Astrocyte (in vitro differentiated cells and primary cell): ENCODE results near the gene CCDC51. TPM values are rescaled to one million over a fixed set of nuclear protein-coding genes. Genes with fewer than 3 reads are reported as not detected.

Source experiments
- DNase-seq: peaks from one replicate; pipeline ENCODE4 v3.0.0-alpha.2; 2010; ENCODE audit warnings: low read depth
- FAIRE-seq: peaks from 2 replicates; lab custom pipeline; 2011; peaks lifted over from hg19 to GRCh38; lab: Jason Lieb, UNC
- H2AFZ ChIP-seq: 2 replicates; pipeline ENCODE4 v1.6.0; 2012; ENCODE audit warnings: low read depth, low read length, inconsistent platforms
- H3K27ac ChIP-seq: 2 replicates; pipeline ENCODE4 v1.5.1; 2011; ENCODE audit warnings: low read depth, low read length, inconsistent platforms
- H3K27me3 ChIP-seq: 2 replicates; pipeline ENCODE4 v1.6.0; 2011; ENCODE audit warnings: low read length, inconsistent platforms; ENCODE audit not compliant: insufficient read depth
- H3K36me3 ChIP-seq: 2 replicates; pipeline ENCODE4 v1.5.1; 2011; ENCODE audit warnings: low read length, inconsistent platforms; ENCODE audit not compliant: insufficient read depth
- H3K4me1 ChIP-seq: 2 replicates; pipeline ENCODE4 v1.5.1; 2011; ENCODE audit warnings: low read length, inconsistent platforms; ENCODE audit not compliant: insufficient read depth
- H3K4me2 ChIP-seq: 2 replicates; pipeline ENCODE4 v1.6.0; 2012; ENCODE audit warnings: low read length, inconsistent platforms
- H3K4me3 ChIP-seq: 2 replicates; pipeline ENCODE4 v1.5.1; 2011; ENCODE audit warnings: low read depth, mild to moderate bottlenecking, low read length, inconsistent platforms; ENCODE audit not compliant: insufficient read depth
- H3K79me2 ChIP-seq: 2 replicates; pipeline ENCODE4 v1.6.0; 2012; ENCODE audit warnings: mild to moderate bottlenecking, low read length, inconsistent platforms; ENCODE audit not compliant: insufficient read depth
- H3K9ac ChIP-seq: 2 replicates; pipeline ENCODE4 v1.6.0; 2012; ENCODE audit warnings: mild to moderate bottlenecking, low read length, inconsistent platforms
- H3K9me3 ChIP-seq: 2 replicates; pipeline ENCODE4 v1.5.1; 2012; ENCODE audit warnings: low read depth, mild to moderate bottlenecking, low read length, inconsistent platforms; ENCODE audit not compliant: insufficient read depth
- H4K20me1 ChIP-seq: 2 replicates; pipeline ENCODE4 v1.6.0; 2012; ENCODE audit warnings: low read length, inconsistent platforms; ENCODE audit not compliant: insufficient read depth
- H3K27ac Mint-ChIP-seq: one replicate; pipeline ENCODE4 v1.8.0; 2021; ENCODE audit warnings: mild to moderate bottlenecking, mixed read lengths; ENCODE audit not compliant: unreplicated experiment
- H3K27me3 Mint-ChIP-seq: one replicate; pipeline ENCODE4 v1.8.0; 2021; ENCODE audit warnings: low read depth, mixed read lengths; ENCODE audit not compliant: unreplicated experiment
- H3K36me3 Mint-ChIP-seq: one replicate; pipeline ENCODE4 v1.8.0; 2021; ENCODE audit warnings: low read depth, mixed read lengths; ENCODE audit not compliant: unreplicated experiment
- H3K4me1 Mint-ChIP-seq: one replicate; pipeline ENCODE4 v1.8.0; 2021; ENCODE audit warnings: low read depth, mixed read lengths; ENCODE audit not compliant: unreplicated experiment
- H3K4me3 Mint-ChIP-seq: one replicate; pipeline ENCODE4 v1.8.0; 2021; ENCODE audit warnings: mild to moderate bottlenecking, moderate library complexity, mixed read lengths; ENCODE audit not compliant: unreplicated experiment
- H3K9me3 Mint-ChIP-seq: one replicate; pipeline ENCODE4 v1.8.0; 2021; ENCODE audit warnings: mild to moderate bottlenecking, mixed read lengths; ENCODE audit not compliant: unreplicated experiment
- EZH2 ChIP-seq: IDR thresholded peaks from 2 replicates; pipeline ENCODE4 v1.6.1; 2012; ENCODE audit warnings: mild to moderate bottlenecking, low read length, inconsistent platforms; ENCODE audit not compliant: insufficient read depth
- total RNA-seq: library from RNA; stranded (reverse); gene quantifications from 2 replicates; pipeline ENCODE4 v1.2.1, GENCODE V29; 2021
- TF ChIP-seq, protein P1 (sequence below): IDR thresholded peaks from 2 replicates; pipeline ENCODE4 v1.5.1; 2011; ENCODE audit warnings: low read depth, mild to moderate bottlenecking, inconsistent platforms, low read length, moderate library complexity; ENCODE audit not compliant: insufficient read depth

The CCDC51 gene
- total RNA-seq, 1 donor from 2014 or later = 16.5 TPM

DNA sequence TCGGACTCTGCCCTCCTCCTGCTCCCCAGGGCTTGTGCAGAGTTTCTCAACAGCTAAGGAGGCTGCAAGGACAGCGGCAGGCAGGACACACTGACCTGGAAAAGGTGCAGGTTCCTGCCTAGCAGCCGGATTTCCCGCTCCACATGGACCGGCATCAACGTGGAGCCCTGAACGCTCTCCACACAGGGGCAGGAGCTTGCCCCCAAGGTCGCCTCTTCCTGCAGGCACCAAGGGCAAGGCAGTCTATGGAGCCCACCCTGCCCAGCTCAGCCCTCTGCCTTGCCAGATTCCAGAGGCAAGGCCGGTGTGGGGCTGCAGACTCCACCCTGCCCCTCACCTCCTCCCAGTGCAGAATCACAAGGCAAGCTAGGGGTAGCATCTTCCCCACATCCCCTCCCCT is 20.8 kb downstream of the CCDC51 start:
- H3K9me3 Mint-ChIP-seq = no peaks in the 10 kb centered on the region
- DNase-seq (no peak), FAIRE-seq (no peak)
- Histone ChIP-seq H3K27ac (no peak overlapping the region), H3K4me1 (no peaks in the 10 kb centered on the region), H3K79me2 (peaks cover 7% of the 10 kb centered on the region), H3K4me3 (no peak overlapping the region), H3K9ac (no peak overlapping the region), H3K27me3 (no peaks in the 10 kb centered on the region), H3K36me3 (no peaks in the 10 kb centered on the region), H3K4me2 (no peak overlapping the region), H4K20me1 (peaks cover 55% of the 10 kb centered on the region), H2AFZ (no peak overlapping the region), H3K9me3 (no peaks in the 10 kb centered on the region)
- TF ChIP-seq, protein P1, sequence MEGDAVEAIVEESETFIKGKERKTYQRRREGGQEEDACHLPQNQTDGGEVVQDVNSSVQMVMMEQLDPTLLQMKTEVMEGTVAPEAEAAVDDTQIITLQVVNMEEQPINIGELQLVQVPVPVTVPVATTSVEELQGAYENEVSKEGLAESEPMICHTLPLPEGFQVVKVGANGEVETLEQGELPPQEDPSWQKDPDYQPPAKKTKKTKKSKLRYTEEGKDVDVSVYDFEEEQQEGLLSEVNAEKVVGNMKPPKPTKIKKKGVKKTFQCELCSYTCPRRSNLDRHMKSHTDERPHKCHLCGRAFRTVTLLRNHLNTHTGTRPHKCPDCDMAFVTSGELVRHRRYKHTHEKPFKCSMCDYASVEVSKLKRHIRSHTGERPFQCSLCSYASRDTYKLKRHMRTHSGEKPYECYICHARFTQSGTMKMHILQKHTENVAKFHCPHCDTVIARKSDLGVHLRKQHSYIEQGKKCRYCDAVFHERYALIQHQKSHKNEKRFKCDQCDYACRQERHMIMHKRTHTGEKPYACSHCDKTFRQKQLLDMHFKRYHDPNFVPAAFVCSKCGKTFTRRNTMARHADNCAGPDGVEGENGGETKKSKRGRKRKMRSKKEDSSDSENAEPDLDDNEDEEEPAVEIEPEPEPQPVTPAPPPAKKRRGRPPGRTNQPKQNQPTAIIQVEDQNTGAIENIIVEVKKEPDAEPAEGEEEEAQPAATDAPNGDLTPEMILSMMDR = no peak
- no peak for TF ChIP-seq EZH2
- H3K36me3 Mint-ChIP-seq = peaks cover 16% of the 10 kb centered on the region
- H3K4me1 Mint-ChIP-seq = peaks cover 2% of the 10 kb centered on the region
- H3K27me3 Mint-ChIP-seq = no peaks in the 10 kb centered on the region
- no peak overlapping the region for H3K4me3 Mint-ChIP-seq
- no peak overlapping the region for H3K27ac Mint-ChIP-seq

GRCh38 chr3:48418651-48419050 is 21.3 kb downstream of the CCDC51 start:
- Mint-ChIP-seq H3K9me3 (no peaks in the 10 kb centered on the region), H3K27me3 (no peaks in the 10 kb centered on the region), H3K36me3 (peaks cover 20% of the 10 kb centered on the region), H3K27ac (no peak overlapping the region), H3K4me1 (peaks cover 2% of the 10 kb centered on the region), H3K4me3 (no peak overlapping the region)
- H3K27me3 ChIP-seq = no peaks in the 10 kb centered on the region
- H3K4me3 ChIP-seq = no peak overlapping the region
- H3K4me2 ChIP-seq = no peak overlapping the region
- no peak overlapping the region for H3K9ac ChIP-seq
- DNase-seq (no peak), FAIRE-seq (no peak)
- peaks cover 51% of the 10 kb centered on the region for H4K20me1 ChIP-seq
- no peaks in the 10 kb centered on the region for H3K4me1 ChIP-seq
- TF ChIP-seq EZH2 = no peak
- TF ChIP-seq, protein P1 = no peak
- peaks cover 7% of the 10 kb centered on the region for H3K79me2 ChIP-seq
- no peak overlapping the region for H2AFZ ChIP-seq
- H3K36me3 ChIP-seq = no peaks in the 10 kb centered on the region
- H3K27ac ChIP-seq = no peak overlapping the region
- no peaks in the 10 kb centered on the region for H3K9me3 ChIP-seq

GRCh38 chr3:48418140-48418539 is 21.8 kb downstream of the CCDC51 start:
- no peak overlapping the region for H2AFZ ChIP-seq
- Mint-ChIP-seq H3K27ac (no peak overlapping the region), H3K4me1 (peaks cover 2% of the 10 kb centered on the region), H3K4me3 (no peak overlapping the region), H3K9me3 (no peaks in the 10 kb centered on the region), H3K36me3 (peaks cover 21% of the 10 kb centered on the region), H3K27me3 (no peaks in the 10 kb centered on the region)
- no peaks in the 10 kb centered on the region for H3K9me3 ChIP-seq
- H3K36me3 ChIP-seq = no peaks in the 10 kb centered on the region
- FAIRE-seq = no peak
- H3K79me2 ChIP-seq = peaks cover 7% of the 10 kb centered on the region
- no peak overlapping the region for H3K9ac ChIP-seq
- no peak for DNase-seq
- H3K4me2 ChIP-seq = no peak overlapping the region
- H3K27ac ChIP-seq = no peak overlapping the region
- peaks cover 48% of the 10 kb centered on the region for H4K20me1 ChIP-seq
- no peaks in the 10 kb centered on the region for H3K4me1 ChIP-seq
- H3K4me3 ChIP-seq = no peak overlapping the region
- H3K27me3 ChIP-seq = no peaks in the 10 kb centered on the region
- TF ChIP-seq, protein P1 = no peak
- no peak for TF ChIP-seq EZH2
